Measurements from ENCODE around the gene ZNF830. TPM values are rescaled to one million over a fixed set of nuclear protein-coding genes. Genes with fewer than 3 reads are reported as not detected.

The ZNF830 gene
- total and polyA plus RNA-seq, 4 donors: 3.6 to 6.9 (median 4.6) TPM

DNA sequence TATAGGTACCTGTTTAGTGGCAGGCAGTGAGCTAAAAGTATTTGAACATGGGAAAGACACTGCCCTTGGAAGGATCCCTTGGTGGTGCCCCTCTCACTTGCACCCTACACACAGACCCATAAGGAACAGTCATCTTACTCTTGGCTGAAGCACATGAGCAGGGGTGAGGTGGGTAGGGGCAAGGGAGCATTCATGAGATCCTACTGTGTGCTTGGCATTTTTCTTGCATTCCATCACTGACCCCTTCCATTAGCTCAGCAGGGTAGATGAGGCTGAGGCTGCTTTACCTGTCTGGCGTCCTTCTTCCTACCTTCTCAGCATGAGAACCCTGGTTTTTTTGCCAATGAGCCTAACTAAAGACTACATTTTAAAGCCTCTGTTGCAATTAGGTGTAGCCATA lies 48.3 kb upstream of the ZNF830 start:
- no peak overlapping the region for H3K4me3 ChIP-seq (ENCODE audit: low read depth in 1 of 3, low read length in 3 of 3)
- H3K9me3 ChIP-seq (ENCODE audit: control insufficient read depth in 4 of 4, low read length in 3 of 4): no peaks in the 10 kb centered on the region
- TF ChIP-seq HNF4G (IDR thresholded peaks at IDR 0.05) (no peak), HNF4A (conservative IDR thresholded peaks at IDR 0.05) (no peak), TAF1 (conservative IDR thresholded peaks at IDR 0.05) (no peak), YY1 (IDR thresholded peaks at IDR 0.05) (no peak), RAD21 (IDR thresholded peaks at IDR 0.05) (no peak), EGR1 (IDR thresholded peaks at IDR 0.05; ENCODE audit: low read depth in 2 of 2) (no peak), SP1 (IDR thresholded peaks at IDR 0.05) (no peak), NR2F2 (IDR thresholded peaks at IDR 0.05) (no peak), FOXA1 (IDR thresholded peaks at IDR 0.05) (no peak), GABPA (IDR thresholded peaks at IDR 0.05 in 1 of 2, conservative IDR thresholded peaks at IDR 0.05 in 1 of 2) (no peak), JUND (IDR thresholded peaks at IDR 0.05) (no peak), FOXA2 (IDR thresholded peaks at IDR 0.05) (no peak)
- TF ChIP-seq, protein P1, sequence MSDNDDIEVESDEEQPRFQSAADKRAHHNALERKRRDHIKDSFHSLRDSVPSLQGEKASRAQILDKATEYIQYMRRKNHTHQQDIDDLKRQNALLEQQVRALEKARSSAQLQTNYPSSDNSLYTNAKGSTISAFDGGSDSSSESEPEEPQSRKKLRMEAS (IDR thresholded peaks at IDR 0.05): no peak
- TF ChIP-seq, protein P2, sequence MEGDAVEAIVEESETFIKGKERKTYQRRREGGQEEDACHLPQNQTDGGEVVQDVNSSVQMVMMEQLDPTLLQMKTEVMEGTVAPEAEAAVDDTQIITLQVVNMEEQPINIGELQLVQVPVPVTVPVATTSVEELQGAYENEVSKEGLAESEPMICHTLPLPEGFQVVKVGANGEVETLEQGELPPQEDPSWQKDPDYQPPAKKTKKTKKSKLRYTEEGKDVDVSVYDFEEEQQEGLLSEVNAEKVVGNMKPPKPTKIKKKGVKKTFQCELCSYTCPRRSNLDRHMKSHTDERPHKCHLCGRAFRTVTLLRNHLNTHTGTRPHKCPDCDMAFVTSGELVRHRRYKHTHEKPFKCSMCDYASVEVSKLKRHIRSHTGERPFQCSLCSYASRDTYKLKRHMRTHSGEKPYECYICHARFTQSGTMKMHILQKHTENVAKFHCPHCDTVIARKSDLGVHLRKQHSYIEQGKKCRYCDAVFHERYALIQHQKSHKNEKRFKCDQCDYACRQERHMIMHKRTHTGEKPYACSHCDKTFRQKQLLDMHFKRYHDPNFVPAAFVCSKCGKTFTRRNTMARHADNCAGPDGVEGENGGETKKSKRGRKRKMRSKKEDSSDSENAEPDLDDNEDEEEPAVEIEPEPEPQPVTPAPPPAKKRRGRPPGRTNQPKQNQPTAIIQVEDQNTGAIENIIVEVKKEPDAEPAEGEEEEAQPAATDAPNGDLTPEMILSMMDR (IDR thresholded peaks at IDR 0.05; ENCODE audit: low read depth, low read length, missing input control): no peak
- TF ChIP-seq, protein P3, sequence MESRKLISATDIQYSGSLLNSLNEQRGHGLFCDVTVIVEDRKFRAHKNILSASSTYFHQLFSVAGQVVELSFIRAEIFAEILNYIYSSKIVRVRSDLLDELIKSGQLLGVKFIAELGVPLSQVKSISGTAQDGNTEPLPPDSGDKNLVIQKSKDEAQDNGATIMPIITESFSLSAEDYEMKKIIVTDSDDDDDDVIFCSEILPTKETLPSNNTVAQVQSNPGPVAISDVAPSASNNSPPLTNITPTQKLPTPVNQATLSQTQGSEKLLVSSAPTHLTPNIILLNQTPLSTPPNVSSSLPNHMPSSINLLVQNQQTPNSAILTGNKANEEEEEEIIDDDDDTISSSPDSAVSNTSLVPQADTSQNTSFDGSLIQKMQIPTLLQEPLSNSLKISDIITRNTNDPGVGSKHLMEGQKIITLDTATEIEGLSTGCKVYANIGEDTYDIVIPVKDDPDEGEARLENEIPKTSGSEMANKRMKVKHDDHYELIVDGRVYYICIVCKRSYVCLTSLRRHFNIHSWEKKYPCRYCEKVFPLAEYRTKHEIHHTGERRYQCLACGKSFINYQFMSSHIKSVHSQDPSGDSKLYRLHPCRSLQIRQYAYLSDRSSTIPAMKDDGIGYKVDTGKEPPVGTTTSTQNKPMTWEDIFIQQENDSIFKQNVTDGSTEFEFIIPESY (IDR thresholded peaks at IDR 0.05): no peak
- TF ChIP-seq, protein P4, sequence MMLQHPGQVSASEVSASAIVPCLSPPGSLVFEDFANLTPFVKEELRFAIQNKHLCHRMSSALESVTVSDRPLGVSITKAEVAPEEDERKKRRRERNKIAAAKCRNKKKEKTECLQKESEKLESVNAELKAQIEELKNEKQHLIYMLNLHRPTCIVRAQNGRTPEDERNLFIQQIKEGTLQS (IDR thresholded peaks at IDR 0.05): no peak
- TF ChIP-seq, protein P5, sequence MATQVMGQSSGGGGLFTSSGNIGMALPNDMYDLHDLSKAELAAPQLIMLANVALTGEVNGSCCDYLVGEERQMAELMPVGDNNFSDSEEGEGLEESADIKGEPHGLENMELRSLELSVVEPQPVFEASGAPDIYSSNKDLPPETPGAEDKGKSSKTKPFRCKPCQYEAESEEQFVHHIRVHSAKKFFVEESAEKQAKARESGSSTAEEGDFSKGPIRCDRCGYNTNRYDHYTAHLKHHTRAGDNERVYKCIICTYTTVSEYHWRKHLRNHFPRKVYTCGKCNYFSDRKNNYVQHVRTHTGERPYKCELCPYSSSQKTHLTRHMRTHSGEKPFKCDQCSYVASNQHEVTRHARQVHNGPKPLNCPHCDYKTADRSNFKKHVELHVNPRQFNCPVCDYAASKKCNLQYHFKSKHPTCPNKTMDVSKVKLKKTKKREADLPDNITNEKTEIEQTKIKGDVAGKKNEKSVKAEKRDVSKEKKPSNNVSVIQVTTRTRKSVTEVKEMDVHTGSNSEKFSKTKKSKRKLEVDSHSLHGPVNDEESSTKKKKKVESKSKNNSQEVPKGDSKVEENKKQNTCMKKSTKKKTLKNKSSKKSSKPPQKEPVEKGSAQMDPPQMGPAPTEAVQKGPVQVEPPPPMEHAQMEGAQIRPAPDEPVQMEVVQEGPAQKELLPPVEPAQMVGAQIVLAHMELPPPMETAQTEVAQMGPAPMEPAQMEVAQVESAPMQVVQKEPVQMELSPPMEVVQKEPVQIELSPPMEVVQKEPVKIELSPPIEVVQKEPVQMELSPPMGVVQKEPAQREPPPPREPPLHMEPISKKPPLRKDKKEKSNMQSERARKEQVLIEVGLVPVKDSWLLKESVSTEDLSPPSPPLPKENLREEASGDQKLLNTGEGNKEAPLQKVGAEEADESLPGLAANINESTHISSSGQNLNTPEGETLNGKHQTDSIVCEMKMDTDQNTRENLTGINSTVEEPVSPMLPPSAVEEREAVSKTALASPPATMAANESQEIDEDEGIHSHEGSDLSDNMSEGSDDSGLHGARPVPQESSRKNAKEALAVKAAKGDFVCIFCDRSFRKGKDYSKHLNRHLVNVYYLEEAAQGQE (IDR thresholded peaks at IDR 0.05): no peak
- no peak overlapping the region for H3K9ac ChIP-seq (ENCODE audit: low read depth in 1 of 2, low read length in 2 of 2)
- H3K27ac ChIP-seq (ENCODE audit: low read depth in 1 of 2, low read length in 2 of 2): no peak overlapping the region
- peaks cover 0 to 4% (median 0%) of the 10 kb centered on the region in 4 donors for H3K36me3 ChIP-seq (ENCODE audit: control insufficient read depth in 4 of 4, insufficient read depth in 3 of 4, low read depth in 1 of 4, low read length in 3 of 4)
- H3K27me3 ChIP-seq (ENCODE audit: control insufficient read depth in 4 of 4, insufficient read depth in 4 of 4, low read length in 3 of 4): no peaks in the 10 kb centered on the region
- no peak for DNase-seq (ENCODE audit: low spot score)
- WGBS: 89% methylated on average over 1 of the region's 1 CpG
- H3K4me1 ChIP-seq (ENCODE audit: control insufficient read depth in 4 of 4, insufficient read depth in 4 of 4, low read length in 3 of 4): no peaks in the 10 kb centered on the region

DNA sequence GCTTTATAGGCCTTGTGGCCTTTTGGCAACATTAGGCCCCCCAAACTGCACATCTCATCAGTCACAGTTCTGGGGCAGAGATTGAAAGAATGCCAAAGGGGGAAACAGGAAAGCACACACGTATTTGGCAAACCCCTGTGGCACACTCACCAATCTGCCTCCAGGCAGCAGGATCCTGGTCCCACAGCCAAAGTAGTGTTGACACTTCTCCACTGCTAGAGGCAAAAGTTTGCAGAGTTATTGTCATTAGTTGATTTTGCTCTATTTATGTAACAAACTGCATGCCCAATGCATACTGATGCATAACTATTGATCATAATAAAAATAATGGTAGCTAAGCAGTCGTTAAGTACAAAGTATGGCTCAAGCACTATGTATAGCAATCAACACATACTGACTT lies 45.2 kb upstream of the ZNF830 start:
- Histone ChIP-seq H3K27ac (ENCODE audit: low read depth in 1 of 2, low read length in 2 of 2) (no peak overlapping the region), H3K36me3 (ENCODE audit: control insufficient read depth in 4 of 4, insufficient read depth in 3 of 4, low read depth in 1 of 4, low read length in 3 of 4) (peaks cover 0 to 4% (median 0%) of the 10 kb centered on the region in 4 donors), H3K9ac (ENCODE audit: low read depth in 1 of 2, low read length in 2 of 2) (no peak overlapping the region), H3K4me1 (ENCODE audit: control insufficient read depth in 4 of 4, insufficient read depth in 4 of 4, low read length in 3 of 4) (no peaks in the 10 kb centered on the region), H3K4me3 (ENCODE audit: low read depth in 1 of 3, low read length in 3 of 3) (no peak overlapping the region), H3K9me3 (ENCODE audit: control insufficient read depth in 4 of 4, low read length in 3 of 4) (no peaks in the 10 kb centered on the region), H3K27me3 (ENCODE audit: control insufficient read depth in 4 of 4, insufficient read depth in 4 of 4, low read length in 3 of 4) (no peaks in the 10 kb centered on the region)
- DNase-seq (ENCODE audit: low spot score): no peak
- no peak for TF ChIP-seq TAF1 (conservative IDR thresholded peaks at IDR 0.05)
- WGBS: 85% methylated on average over 2 of the region's 2 CpGs
